DMS53 (cell line): Measurements from ENCODE around the gene UBR4.
A peak's percentile ranks its signal among the peaks of the same experiment; 100 is the strongest.
"Not testable (repeated sequence)": the region's sequence is repeated elsewhere in the genome, so short reads cannot be mapped to it uniquely, and the experiment has no call there.

ENCODE experiments used
- DNase-seq: peaks from one replicate; lab custom pipeline; 2025; lab: John Stamatoyannopoulos, UW

UBR4 gene

GRCh38 chr1:19220080-19220846 lies 10.2 kb upstream of the UBR4 start:
- DNase-seq, result no peak

GRCh38 chr1:19219451-19219850 lies 9.4 kb upstream of the UBR4 start:
- no peak for DNase-seq

GRCh38 chr1:19216585-19216984 lies 6.5 kb upstream of the UBR4 start:
- not testable (repeated sequence) for DNase-seq

- DNase-seq, result no peak
These were observed 3.5 kb upstream of the UBR4 start for GRCh38 chr1:19213580-19213979.

- DNase-seq, result no peak
These were observed 2.1 kb upstream of the UBR4 start for GRCh38 chr1:19212167-19212566.

GRCh38 chr1:19210772-19211549 lies 895 bp upstream of the UBR4 start:
- DNase-seq, result peak; percentile 61

GRCh38 chr1:19209439-19209989 lies 552 bp downstream of the UBR4 start:
- peak; percentile 55 for DNase-seq

- no peak for DNase-seq
These were observed 1.2 kb downstream of the UBR4 start for GRCh38 chr1:19208710-19209438.

GRCh38 chr1:19206947-19207346 lies 3.1 kb downstream of the UBR4 start:
- DNase-seq, result no peak

- no peak for DNase-seq
These were observed 4.2 kb downstream of the UBR4 start for GRCh38 chr1:19205845-19206244.

- DNase-seq, result no peak
These were observed 4.7 kb downstream of the UBR4 start for GRCh38 chr1:19205403-19205802.

GRCh38 chr1:19204446-19205266 lies 5.4 kb downstream of the UBR4 start:
- no peak for DNase-seq

- peak; percentile 25 for DNase-seq
These were observed 6.6 kb downstream of the UBR4 start for GRCh38 chr1:19203440-19203839.

GRCh38 chr1:19202396-19202795 lies 7.7 kb downstream of the UBR4 start:
- DNase-seq, result no peak

GRCh38 chr1:19199969-19200604 lies 10.0 kb downstream of the UBR4 start:
- no peak for DNase-seq

- DNase-seq, result no peak
These were observed 10.6 kb downstream of the UBR4 start for GRCh38 chr1:19199329-19199968.

- DNase-seq, result no peak
These were observed 11.2 kb downstream of the UBR4 start for GRCh38 chr1:19198820-19199219.

GRCh38 chr1:19197845-19198244 lies 12.2 kb downstream of the UBR4 start:
- no peak for DNase-seq

GRCh38 chr1:19196331-19196730 lies 13.7 kb downstream of the UBR4 start:
- no peak for DNase-seq

- DNase-seq, result no peak
These were observed 17.1 kb downstream of the UBR4 start for GRCh38 chr1:19193004-19193403.

- no peak for DNase-seq
These were observed 18.3 kb downstream of the UBR4 start for GRCh38 chr1:19191811-19192210.
